IMR-90 (cell line): Measurements from ENCODE around the gene OR5AN1. TPM values are rescaled to one million over a fixed set of nuclear protein-coding genes. Genes with fewer than 3 reads are reported as not detected.

Experiments
- ATAC-seq: fragments of 200-7000 bp; cut with Tn5 transposase; 2 replicates; pipeline ENCODE4 v1.9.1; 2020; ENCODE audit warnings: low read depth, mild to moderate bottlenecking, moderate library complexity
- BruUV-seq: library from RNA; stranded (reverse); fragments of 400-500 nt; replicated peaks from 2 replicates; lab custom pipeline; 2021; lab: Mats Ljungman, UMichigan
- CTCF ChIA-PET: fragments of 300-600 bp; formaldehyde crosslinking; extraction: SDS; loops from one replicate; lab custom pipeline; 2021; ENCODE audit warnings: antibody characterized with exemption; lab: Yijun Ruan, JAX
- POLR2A ChIA-PET: fragments of 300-600 bp; sonication (Branson Sonifier 250); formaldehyde crosslinking; loops from one replicate; lab custom pipeline; 2022; ENCODE audit warnings: antibody characterized with exemption; ENCODE audit not compliant: unreplicated experiment; lab: Charles Lee
- DNase-seq: peaks from one replicate; pipeline ENCODE4 v3.0.0; 2013
- H2AFZ ChIP-seq: replicated peaks from 2 replicates; pipeline ENCODE3; 2013; ENCODE audit warnings: low read length, mild to moderate bottlenecking; ENCODE audit not compliant: poor library complexity
- H2AK5ac ChIP-seq: 2 replicates; pipeline ENCODE4 v1.6.1; 2013; ENCODE audit warnings: low read depth, low read length, inconsistent platforms
- H2AK9ac ChIP-seq: replicated peaks from 2 replicates; pipeline ENCODE3; 2013; ENCODE audit warnings: mild to moderate bottlenecking, low read depth, low read length, moderate library complexity; ENCODE audit not compliant: poor library complexity
- H2BK120ac ChIP-seq: 2 replicates; pipeline ENCODE4 v1.6.1; 2013; ENCODE audit warnings: low read depth, low read length, inconsistent platforms
- H2BK15ac ChIP-seq: 3 replicates; pipeline ENCODE4 v1.6.1; 2013; ENCODE audit warnings: low read depth, low read length, inconsistent platforms
- H2BK20ac ChIP-seq: 2 replicates; pipeline ENCODE4 v1.6.1; 2013; ENCODE audit warnings: low read depth, mild to moderate bottlenecking, inconsistent platforms, low read length, moderate library complexity
- H2BK5ac ChIP-seq: 2 replicates; pipeline ENCODE4 v1.6.1; 2013; ENCODE audit warnings: mild to moderate bottlenecking, low read depth, low read length, inconsistent platforms; ENCODE audit not compliant: poor library complexity, severe bottlenecking
- H3K14ac ChIP-seq: replicated peaks from 2 replicates; pipeline ENCODE4 v1.6.1; 2013; ENCODE audit warnings: low read depth, low read length, inconsistent platforms
- H3K18ac ChIP-seq: 2 replicates; pipeline ENCODE4 v1.6.1; 2013; ENCODE audit warnings: low read depth, low read length, control low read depth
- H3K23ac ChIP-seq: 2 replicates; pipeline ENCODE4 v1.6.1; 2013; ENCODE audit warnings: low read depth, low read length, inconsistent platforms
- H3K27ac ChIP-seq: 2 replicates; pipeline ENCODE4 v1.5.1; 2013; ENCODE audit warnings: mild to moderate bottlenecking, control low read depth, low read length; ENCODE audit not compliant: insufficient read depth
- H3K27me3 ChIP-seq: 2 replicates; pipeline ENCODE4 v1.6.1; 2013; ENCODE audit warnings: low read length; ENCODE audit not compliant: control insufficient read depth, insufficient read depth
- H3K36me3 ChIP-seq: 2 replicates; pipeline ENCODE4 v1.6.1; 2013; ENCODE audit warnings: low read length, mixed read lengths; ENCODE audit not compliant: control insufficient read depth, insufficient read depth
- H3K4ac ChIP-seq: 2 replicates; pipeline ENCODE4 v1.6.1; 2013; ENCODE audit warnings: low read depth, low read length, inconsistent platforms
- H3K4me1 ChIP-seq: 2 replicates; pipeline ENCODE4 v1.6.1; 2013; ENCODE audit warnings: low read length, mixed read lengths; ENCODE audit not compliant: control insufficient read depth, insufficient read depth
- H3K4me2 ChIP-seq: 2 replicates; pipeline ENCODE4 v1.6.1; 2013; ENCODE audit warnings: low read depth, mild to moderate bottlenecking, control low read depth, low read length, moderate library complexity
- H3K4me3 ChIP-seq: 2 replicates; pipeline ENCODE4 v1.5.1; 2013; ENCODE audit warnings: low read depth, mild to moderate bottlenecking, control low read depth, low read length, moderate library complexity; ENCODE audit not compliant: insufficient read depth
- H3K56ac ChIP-seq: 2 replicates; pipeline ENCODE4 v1.6.1; 2013; ENCODE audit warnings: low read length, inconsistent platforms; ENCODE audit not compliant: insufficient read depth; ENCODE audit errors: extremely low read depth
- H3K79me1 ChIP-seq, 2 experiments: 2 replicates each; pipeline ENCODE4 v1.6.1; 2013; ENCODE audit warnings: low read length in 2 of 2, inconsistent platforms in 1 of 2, low read depth in 1 of 2
- H3K9ac ChIP-seq: 2 replicates; pipeline ENCODE4 v1.6.1; 2013; ENCODE audit warnings: low read depth, low read length, control low read depth
- H3K9me1 ChIP-seq: 2 replicates; pipeline ENCODE4 v1.6.1; 2013; ENCODE audit warnings: low read length, inconsistent platforms; ENCODE audit not compliant: insufficient read depth
- H3K9me3 ChIP-seq: 2 replicates; pipeline ENCODE4 v1.6.1; 2013; ENCODE audit warnings: low read length; ENCODE audit not compliant: control insufficient read depth, insufficient read depth
- H4K20me1 ChIP-seq: 2 replicates; pipeline ENCODE4 v1.6.1; 2013; ENCODE audit warnings: low read length, inconsistent platforms; ENCODE audit not compliant: insufficient read depth
- H4K5ac ChIP-seq: 2 replicates; pipeline ENCODE4 v1.6.1; 2013; ENCODE audit warnings: mild to moderate bottlenecking, low read depth, low read length, control low read depth
- H4K8ac ChIP-seq, 2 experiments: 2 replicates each; pipeline ENCODE4 v1.6.1; 2013; ENCODE audit warnings: low read depth in 2 of 2, low read length in 2 of 2, control low read depth in 1 of 2, inconsistent platforms in 1 of 2
- H4K91ac ChIP-seq: 2 replicates; pipeline ENCODE4 v1.6.1; 2013; ENCODE audit warnings: low read depth, low read length, inconsistent platforms; ENCODE audit not compliant: insufficient read depth
- BHLHE40 ChIP-seq: fragments of 150-350 bp; IDR thresholded peaks from 2 replicates; pipeline ENCODE4 v1.6.1; 2016; ENCODE audit warnings: mild to moderate bottlenecking, low read depth, low read length
- CEBPB ChIP-seq: IDR thresholded peaks from 2 replicates; pipeline ENCODE4 v1.6.1; 2012; ENCODE audit warnings: low read depth, low read length, improper control_type of control experiment
- CHD1 ChIP-seq: IDR thresholded peaks from 2 replicates; pipeline ENCODE4 v1.6.1; 2012; ENCODE audit warnings: low read depth, low read length, improper control_type of control experiment
- FOS ChIP-seq: fragments of 150-350 bp; IDR thresholded peaks from 2 replicates; pipeline ENCODE4 v1.6.1; 2016; ENCODE audit warnings: low read depth, low read length
- MAFK ChIP-seq: IDR thresholded peaks from 2 replicates; pipeline ENCODE4 v1.6.1; 2012; ENCODE audit warnings: low read depth, low read length, improper control_type of control experiment
- MAZ ChIP-seq: IDR thresholded peaks from 2 replicates; pipeline ENCODE4 v1.6.1; 2012; ENCODE audit warnings: low read depth, mild to moderate bottlenecking, low read length, improper control_type of control experiment, moderate library complexity, borderline replicate concordance
- MXI1 ChIP-seq: IDR thresholded peaks from 2 replicates; pipeline ENCODE4 v1.6.1; 2012; ENCODE audit warnings: low read depth, mild to moderate bottlenecking, low read length, moderate library complexity, borderline replicate concordance
- NFE2L2 ChIP-seq: fragments of 150-350 bp; IDR thresholded peaks from 2 replicates; pipeline ENCODE4 v1.6.1; 2016; ENCODE audit warnings: low read depth, mild to moderate bottlenecking, low read length
- POLR2A ChIP-seq: IDR thresholded peaks from 2 replicates; pipeline ENCODE4 v1.6.1; 2012; ENCODE audit warnings: mild to moderate bottlenecking, low read depth, low read length
- RAD21 ChIP-seq: IDR thresholded peaks from 2 replicates; pipeline ENCODE4 v1.6.1; 2012; ENCODE audit warnings: low read length, improper control_type of control experiment
- RCOR1 ChIP-seq: IDR thresholded peaks from 2 replicates; pipeline ENCODE4 v1.6.1; 2012; ENCODE audit warnings: mild to moderate bottlenecking, low read length, improper control_type of control experiment; ENCODE audit not compliant: insufficient replicate concordance
- RFX5 ChIP-seq: IDR thresholded peaks from 2 replicates; pipeline ENCODE4 v1.8.0; 2012; ENCODE audit warnings: low read depth, mild to moderate bottlenecking, low read length, moderate library complexity
- SMC3 ChIP-seq: fragments of 150-350 bp; IDR thresholded peaks from 2 replicates; pipeline ENCODE4 v1.6.1; 2016; ENCODE audit warnings: low read depth, mild to moderate bottlenecking, antibody characterized with exemption, low read length, moderate library complexity
- dilution Hi-C: fragments of 300-500 bp; cut with HindIII; formaldehyde crosslinking; loops from one replicate; pipeline ENCODE4 v1.14.3; 2018; ENCODE audit warnings: low sequenced_read_pairs; ENCODE audit not compliant: unreplicated experiment
- in situ Hi-C: fragments of 300-500 bp; cut with MboI; formaldehyde crosslinking; loops from 3 replicates; pipeline ENCODE4 v1.14.3; 2019; ENCODE audit warnings: low sequenced_read_pairs, inconsistent platforms, mixed read lengths
- intact Hi-C: fragments of 100-400 bp; cut with micrococcal nuclease; formaldehyde crosslinking; loops from 2 replicates; pipeline ENCODE4 v1.10.0; 2022
- polyA plus RNA-seq, 3 experiments: library from polyadenylated mRNA; depleted of rRNA; stranded (reverse); fragments of >200 nt; gene quantifications; 2 replicates each; pipeline ENCODE4 v1.2.3, GENCODE V29; 2012; ENCODE audit warnings: low replicate concordance in 1 of 3
- total RNA-seq: library from RNA; depleted of rRNA; stranded (reverse); fragments of >200 nt; gene quantifications from 2 replicates; pipeline ENCODE4 v1.2.3, GENCODE V29; 2012
- TF ChIP-seq, protein P1 (sequence below): conservative IDR thresholded peaks from 2 replicates; pipeline ENCODE4 v1.5.1; 2012; ENCODE audit warnings: mild to moderate bottlenecking, low read depth, low read length, improper control_type of control experiment
- TF ChIP-seq, protein P2 (sequence below): fragments of 150-350 bp; IDR thresholded peaks from 2 replicates; pipeline ENCODE4 v1.6.1; 2016; ENCODE audit warnings: low read depth, mild to moderate bottlenecking, low read length, moderate library complexity, borderline replicate concordance
- TF ChIP-seq, protein P3 (sequence below): fragments of 150-350 bp; IDR thresholded peaks from 2 replicates; pipeline ENCODE4 v1.6.1; 2017; ENCODE audit warnings: mild to moderate bottlenecking, antibody characterized with exemption, low read length, low read depth

Gene OR5AN1
- total and polyA plus RNA-seq, 2 of the 4 experiments (the other 2 are of a cell fraction) = not detected

DNA sequence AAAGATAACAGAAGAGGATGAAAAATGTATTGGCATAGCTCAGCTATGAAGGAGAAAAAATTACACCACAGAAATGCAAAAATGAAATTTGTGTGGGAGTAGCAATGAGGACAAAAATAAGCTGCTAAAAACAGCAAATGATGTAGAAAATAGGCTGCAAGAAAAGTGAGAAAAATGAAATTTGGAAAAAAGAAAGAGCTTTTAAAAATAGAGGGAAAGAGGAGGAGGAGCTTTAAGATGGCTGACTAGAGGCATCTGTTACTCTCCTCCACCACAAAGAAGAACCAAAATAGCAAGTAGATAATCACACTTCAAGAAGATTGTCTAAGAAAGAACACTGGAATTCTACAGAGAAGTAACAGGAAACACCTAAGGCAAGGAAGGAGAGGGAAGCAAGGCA is 23.7 kb upstream of the OR5AN1 start:
- Histone ChIP-seq H2BK15ac (no peak overlapping the region), H3K4me2 (no peak overlapping the region), H4K20me1 (no peaks in the 10 kb centered on the region), H3K23ac (no peak overlapping the region), H4K5ac (no peak overlapping the region), H3K9me3 (no peaks in the 10 kb centered on the region), H3K56ac (no peak overlapping the region), H3K27me3 (no peaks in the 10 kb centered on the region), H3K36me3 (no peaks in the 10 kb centered on the region), H3K18ac (no peak overlapping the region), H3K14ac (no peak overlapping the region), H2AK5ac (no peak overlapping the region), H3K79me1 (no peaks in the 10 kb centered on the region), H2BK5ac (no peak overlapping the region), H3K4ac (no peak overlapping the region), H2AFZ (no peak overlapping the region), H2AK9ac (no peak overlapping the region), H2BK20ac (no peak overlapping the region), H3K9me1 (no peaks in the 10 kb centered on the region), H3K9ac (no peak overlapping the region), H3K4me1 (no peaks in the 10 kb centered on the region), H4K8ac (no peak overlapping the region), H4K91ac (no peak overlapping the region), H3K4me3 (no peak overlapping the region), H3K27ac (no peak overlapping the region), H2BK120ac (no peak overlapping the region)
- dilution Hi-C loops (no loop called here), in situ Hi-C loops (no loop called here), intact Hi-C loops (no loop called here)
- no peak for DNase-seq
- BruUV-seq = no TSS peak
- TF ChIP-seq RFX5 = no peak
- no peak for TF ChIP-seq MAZ
- TF ChIP-seq, protein P1, sequence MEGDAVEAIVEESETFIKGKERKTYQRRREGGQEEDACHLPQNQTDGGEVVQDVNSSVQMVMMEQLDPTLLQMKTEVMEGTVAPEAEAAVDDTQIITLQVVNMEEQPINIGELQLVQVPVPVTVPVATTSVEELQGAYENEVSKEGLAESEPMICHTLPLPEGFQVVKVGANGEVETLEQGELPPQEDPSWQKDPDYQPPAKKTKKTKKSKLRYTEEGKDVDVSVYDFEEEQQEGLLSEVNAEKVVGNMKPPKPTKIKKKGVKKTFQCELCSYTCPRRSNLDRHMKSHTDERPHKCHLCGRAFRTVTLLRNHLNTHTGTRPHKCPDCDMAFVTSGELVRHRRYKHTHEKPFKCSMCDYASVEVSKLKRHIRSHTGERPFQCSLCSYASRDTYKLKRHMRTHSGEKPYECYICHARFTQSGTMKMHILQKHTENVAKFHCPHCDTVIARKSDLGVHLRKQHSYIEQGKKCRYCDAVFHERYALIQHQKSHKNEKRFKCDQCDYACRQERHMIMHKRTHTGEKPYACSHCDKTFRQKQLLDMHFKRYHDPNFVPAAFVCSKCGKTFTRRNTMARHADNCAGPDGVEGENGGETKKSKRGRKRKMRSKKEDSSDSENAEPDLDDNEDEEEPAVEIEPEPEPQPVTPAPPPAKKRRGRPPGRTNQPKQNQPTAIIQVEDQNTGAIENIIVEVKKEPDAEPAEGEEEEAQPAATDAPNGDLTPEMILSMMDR = no peak
- TF ChIP-seq CHD1 = no peak
- no peak for TF ChIP-seq CEBPB
- no peak for TF ChIP-seq BHLHE40
- TF ChIP-seq RAD21 = no peak
- no peak for TF ChIP-seq FOS
- TF ChIP-seq MXI1 = no peak
- no peak for TF ChIP-seq POLR2A
- no peak for TF ChIP-seq RCOR1
- no peak for TF ChIP-seq SMC3
- no peak for TF ChIP-seq MAFK
- TF ChIP-seq, protein P2, sequence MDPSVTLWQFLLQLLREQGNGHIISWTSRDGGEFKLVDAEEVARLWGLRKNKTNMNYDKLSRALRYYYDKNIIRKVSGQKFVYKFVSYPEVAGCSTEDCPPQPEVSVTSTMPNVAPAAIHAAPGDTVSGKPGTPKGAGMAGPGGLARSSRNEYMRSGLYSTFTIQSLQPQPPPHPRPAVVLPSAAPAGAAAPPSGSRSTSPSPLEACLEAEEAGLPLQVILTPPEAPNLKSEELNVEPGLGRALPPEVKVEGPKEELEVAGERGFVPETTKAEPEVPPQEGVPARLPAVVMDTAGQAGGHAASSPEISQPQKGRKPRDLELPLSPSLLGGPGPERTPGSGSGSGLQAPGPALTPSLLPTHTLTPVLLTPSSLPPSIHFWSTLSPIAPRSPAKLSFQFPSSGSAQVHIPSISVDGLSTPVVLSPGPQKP = no peak
- TF ChIP-seq, protein P3, sequence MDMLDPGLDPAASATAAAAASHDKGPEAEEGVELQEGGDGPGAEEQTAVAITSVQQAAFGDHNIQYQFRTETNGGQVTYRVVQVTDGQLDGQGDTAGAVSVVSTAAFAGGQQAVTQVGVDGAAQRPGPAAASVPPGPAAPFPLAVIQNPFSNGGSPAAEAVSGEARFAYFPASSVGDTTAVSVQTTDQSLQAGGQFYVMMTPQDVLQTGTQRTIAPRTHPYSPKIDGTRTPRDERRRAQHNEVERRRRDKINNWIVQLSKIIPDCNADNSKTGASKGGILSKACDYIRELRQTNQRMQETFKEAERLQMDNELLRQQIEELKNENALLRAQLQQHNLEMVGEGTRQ = no peak
- TF ChIP-seq NFE2L2 = no peak
- POLR2A ChIA-PET = interaction anchor here (0.5 kb wide), 1 partner anchor 313 kb away, joined by 4 read pairs; no protein-coding TSS in a partner anchor
- CTCF ChIA-PET = no interaction called here
- ATAC-seq = no peak
